Activated B cell treated with CpG ODN at 0.5 μM for 24 hours (primary cell): ENCODE results near the gene DEPDC1. TPM values are rescaled to one million over a fixed set of nuclear protein-coding genes. Genes with fewer than 3 reads are reported as not detected.
"Not testable (repeated sequence)": the region's sequence is repeated elsewhere in the genome, so short reads cannot be mapped to it uniquely, and the experiment has no call there.

Experiments
- ATAC-seq: fragments of 200-7000 bp; cut with Tn5 transposase; one replicate; pipeline ENCODE4 v1.10.0; 2021; ENCODE audit warnings: low read depth, mild to moderate bottlenecking, moderate library complexity
- CTCF ChIA-PET: fragments of 350-600 bp; sonication (Branson Sonifier 250); formaldehyde crosslinking; loops from one replicate; lab custom pipeline; 2021; ENCODE audit warnings: antibody characterized with exemption; lab: Charles Lee
- POLR2A ChIA-PET: fragments of 350-600 bp; sonication (Branson Sonifier 250); formaldehyde crosslinking; loops from one replicate; lab custom pipeline; 2021; ENCODE audit warnings: antibody characterized with exemption; lab: Charles Lee
- DNase-seq: peaks from one replicate; pipeline ENCODE4 v3.0.0; 2022
- H3K27ac Mint-ChIP-seq: one replicate; pipeline ENCODE4 v1.8.0; 2020; ENCODE audit warnings: mixed read lengths
- H3K27me3 Mint-ChIP-seq: one replicate; pipeline ENCODE4 v1.8.0; 2021; ENCODE audit warnings: mixed read lengths
- H3K36me3 Mint-ChIP-seq: one replicate; pipeline ENCODE4 v1.8.0; 2021; ENCODE audit warnings: low read depth, mixed read lengths
- H3K4me1 Mint-ChIP-seq: one replicate; pipeline ENCODE4 v1.8.0; 2021; ENCODE audit warnings: mixed read lengths
- H3K4me3 Mint-ChIP-seq: one replicate; pipeline ENCODE4 v1.8.0; 2020; ENCODE audit warnings: mild to moderate bottlenecking, mixed read lengths
- H3K9me3 Mint-ChIP-seq: one replicate; pipeline ENCODE4 v1.8.0; 2020; ENCODE audit warnings: mixed read lengths
- CTCF ChIP-seq: fragments of 200-600 bp; IDR thresholded peaks from one replicate; pipeline ENCODE4 v1.8.0; 2022; ENCODE audit warnings: antibody characterized with exemption, mild to moderate bottlenecking
- intact Hi-C: fragments of 100-400 bp; cut with micrococcal nuclease; formaldehyde crosslinking; loops from one replicate; pipeline ENCODE4 v1.15.1; 2024
- total RNA-seq: library from RNA; stranded (reverse); gene quantifications from 2 replicates; pipeline ENCODE4 v1.2.3, GENCODE V29; 2022

The DEPDC1 gene
- total RNA-seq, 1 donor from 2014 or later, result 0.33 TPM

GRCh38 chr1:68493193-68493592 lies 3.7 kb downstream of the DEPDC1 start:
- DNase-seq (no peak), ATAC-seq (no peak)
- ChIA-PET CTCF (no interaction called here), POLR2A (no interaction called here)
- TF ChIP-seq CTCF, result no peak
- intact Hi-C loops, result no loop called here
- Mint-ChIP-seq H3K9me3 (peaks cover 3% of the 10 kb centered on the region), H3K4me3 (no peak overlapping the region), H3K27ac (no peak overlapping the region), H3K36me3 (no peaks in the 10 kb centered on the region), H3K27me3 (peaks cover 7% of the 10 kb centered on the region), H3K4me1 (peaks cover 15% of the 10 kb centered on the region)

GRCh38 chr1:68492255-68492654 lies 4.6 kb downstream of the DEPDC1 start:
- DNase-seq, H3K36me3 Mint-ChIP-seq, H3K27me3 Mint-ChIP-seq, H3K9me3 Mint-ChIP-seq, ATAC-seq, H3K27ac Mint-ChIP-seq, intact Hi-C loops, POLR2A ChIA-PET, H3K4me3 Mint-ChIP-seq, CTCF ChIA-PET: not testable (repeated sequence)
- H3K4me1 Mint-ChIP-seq, result peaks cover 12% of the 10 kb centered on the region

- no peaks in the 10 kb centered on the region for H3K27me3 Mint-ChIP-seq
- no peak for DNase-seq
- ChIA-PET POLR2A (no interaction called here), CTCF (no interaction called here)
- H3K9me3 Mint-ChIP-seq, result peaks cover 3% of the 10 kb centered on the region
- ATAC-seq, result no peak
- no peak for TF ChIP-seq CTCF
- intact Hi-C loops, result no loop called here
- no peak overlapping the region for H3K4me3 Mint-ChIP-seq
- H3K36me3 Mint-ChIP-seq, result no peaks in the 10 kb centered on the region
- no peaks in the 10 kb centered on the region for H3K4me1 Mint-ChIP-seq
- no peak overlapping the region for H3K27ac Mint-ChIP-seq
Measured at GRCh38 chr1:68490046-68490651, 6.7 kb downstream of the DEPDC1 start.

GRCh38 chr1:68485431-68486022 lies 11.4 kb downstream of the DEPDC1 start:
- DNase-seq, result no peak
- ChIA-PET CTCF (no interaction called here), POLR2A (no interaction called here)
- no peak overlapping the region for H3K4me3 Mint-ChIP-seq
- no peaks in the 10 kb centered on the region for H3K36me3 Mint-ChIP-seq
- no peaks in the 10 kb centered on the region for H3K4me1 Mint-ChIP-seq
- no peaks in the 10 kb centered on the region for H3K27me3 Mint-ChIP-seq
- ATAC-seq, result no peak
- H3K9me3 Mint-ChIP-seq, result peaks cover 3% of the 10 kb centered on the region
- TF ChIP-seq CTCF, result no peak
- H3K27ac Mint-ChIP-seq, result no peak overlapping the region
- intact Hi-C loops, result no loop called here

GRCh38 chr1:68484618-68485017 lies 12.3 kb downstream of the DEPDC1 start:
- H3K4me1 Mint-ChIP-seq, result no peaks in the 10 kb centered on the region
- H3K4me3 Mint-ChIP-seq, result no peak overlapping the region
- no peaks in the 10 kb centered on the region for H3K36me3 Mint-ChIP-seq
- ChIA-PET CTCF (no interaction called here), POLR2A (no interaction called here)
- ATAC-seq, result no peak
- intact Hi-C loops, result no loop called here
- no peaks in the 10 kb centered on the region for H3K9me3 Mint-ChIP-seq
- DNase-seq, result no peak
- no peaks in the 10 kb centered on the region for H3K27me3 Mint-ChIP-seq
- no peak for TF ChIP-seq CTCF
- H3K27ac Mint-ChIP-seq, result no peak overlapping the region
